ENCODE measurements around the gene JAKMIP3. TPM values are rescaled to one million over a fixed set of nuclear protein-coding genes. Genes with fewer than 3 reads are reported as not detected.

The JAKMIP3 gene
- total RNA-seq: under 0.01 TPM

- no peak for DNase-seq (ENCODE audit: low read depth in 2 of 3, low spot score in 2 of 3)
Measured at GRCh38 chr10:132065491-132066105, at the start of gene JAKMIP3. TSS of gene JAKMIP3 (plus strand) at chr10:132065946. CDS start at chr10:132104809, 38,863 bp downstream.

GRCh38 chr10:132016514-132016913 is 49.2 kb upstream of the JAKMIP3 start:
- no peak for DNase-seq (ENCODE audit: low read depth in 2 of 3, low spot score in 2 of 3)

- DNase-seq (ENCODE audit: low read depth in 2 of 3, low spot score in 2 of 3): no peak
Measured at GRCh38 chr10:132018446-132018845, 47.3 kb upstream of the JAKMIP3 start.

GRCh38 chr10:132019366-132019765 is 46.4 kb upstream of the JAKMIP3 start:
- no peak for DNase-seq (ENCODE audit: low read depth in 2 of 3, low spot score in 2 of 3)

GRCh38 chr10:132020456-132020855 is 45.3 kb upstream of the JAKMIP3 start:
- DNase-seq (ENCODE audit: low read depth in 2 of 3, low spot score in 2 of 3): no peak

- DNase-seq (ENCODE audit: low read depth in 2 of 3, low spot score in 2 of 3): no peak
Measured at GRCh38 chr10:132021046-132021445, 44.7 kb upstream of the JAKMIP3 start.

- no peak for DNase-seq (ENCODE audit: low read depth in 2 of 3, low spot score in 2 of 3)
Measured at GRCh38 chr10:132021504-132022143, 44.1 kb upstream of the JAKMIP3 start.

- DNase-seq (ENCODE audit: low read depth in 2 of 3, low spot score in 2 of 3): no peak
Measured at GRCh38 chr10:132022241-132022640, 43.5 kb upstream of the JAKMIP3 start.

- peak; percentile 44 to 73 (median 58) for DNase-seq (ENCODE audit: low read depth in 2 of 3, low spot score in 2 of 3)
Measured at GRCh38 chr10:132023092-132023811, 42.5 kb upstream of the JAKMIP3 start.

GRCh38 chr10:132027423-132027983 is 38.2 kb upstream of the JAKMIP3 start:
- DNase-seq (ENCODE audit: low read depth in 2 of 3, low spot score in 2 of 3): no peak

- DNase-seq (ENCODE audit: low read depth in 2 of 3, low spot score in 2 of 3): no peak
Measured at GRCh38 chr10:132028706-132029105, 37.0 kb upstream of the JAKMIP3 start.

- no peak for DNase-seq (ENCODE audit: low read depth in 2 of 3, low spot score in 2 of 3)
Measured at GRCh38 chr10:132030898-132031463, 34.8 kb upstream of the JAKMIP3 start.

- no peak for DNase-seq (ENCODE audit: low read depth in 2 of 3, low spot score in 2 of 3)
Measured at GRCh38 chr10:132033632-132034031, 32.1 kb upstream of the JAKMIP3 start.

GRCh38 chr10:132035476-132035875 is 30.3 kb upstream of the JAKMIP3 start:
- DNase-seq (ENCODE audit: low read depth in 2 of 3, low spot score in 2 of 3): no peak

GRCh38 chr10:132036153-132036886 is 29.4 kb upstream of the JAKMIP3 start:
- DNase-seq (ENCODE audit: low read depth in 2 of 3, low spot score in 2 of 3): peak in 1 of 3 donors; percentile 33

- DNase-seq (ENCODE audit: low read depth in 2 of 3, low spot score in 2 of 3): no peak
Measured at GRCh38 chr10:132036887-132037675, 28.7 kb upstream of the JAKMIP3 start.

GRCh38 chr10:132037676-132037975 is 28.1 kb upstream of the JAKMIP3 start:
- no peak for DNase-seq (ENCODE audit: low read depth in 2 of 3, low spot score in 2 of 3)

- DNase-seq (ENCODE audit: low read depth in 2 of 3, low spot score in 2 of 3): no peak
Measured at GRCh38 chr10:132039371-132039770, 26.4 kb upstream of the JAKMIP3 start.

GRCh38 chr10:132040046-132040445 is 25.7 kb upstream of the JAKMIP3 start:
- no peak for DNase-seq (ENCODE audit: low read depth in 2 of 3, low spot score in 2 of 3)

- no peak for DNase-seq (ENCODE audit: low read depth in 2 of 3, low spot score in 2 of 3)
Measured at GRCh38 chr10:132041340-132041739, 24.4 kb upstream of the JAKMIP3 start.
